ENCODE measurements around the gene CCDC13. TPM values are rescaled to one million over a fixed set of nuclear protein-coding genes. Genes with fewer than 3 reads are reported as not detected.

CCDC13 gene
- total and polyA plus RNA-seq, 7 donors = 0.30 to 1.2 (median 0.64) TPM

GRCh38 chr3:42732196-42732828 is 40.7 kb downstream of the CCDC13 start:
- 39 to 68% (median 57%) methylated on average over 4 of the region's 4 CpGs for WGBS, 3 donors
- Histone ChIP-seq H3K4me3 (no peak overlapping the region), H3K36me3 (ENCODE audit: insufficient read depth in 1 of 2, low read depth in 1 of 2) (no peaks in the 10 kb centered on the region), H3K4me1 (peaks cover 40% of the 10 kb centered on the region), H3K27me3 (ENCODE audit: insufficient read depth in 3 of 3, low read length in 2 of 3) (no peaks in the 10 kb centered on the region), H3K9me3 (no peaks in the 10 kb centered on the region), H3K27ac (peak overlapping the region; percentile 36)
- intact Hi-C loops (cut with DNase I) = no loop called here
- DNase-seq (no peak), ATAC-seq (no peak)
- no peak for TF ChIP-seq CTCF (IDR thresholded peaks at IDR 0.05)

GRCh38 chr3:42731476-42732195 is 41.4 kb downstream of the CCDC13 start:
- TF ChIP-seq CTCF (IDR thresholded peaks at IDR 0.05) = no peak
- intact Hi-C loops (cut with DNase I) = no loop called here
- Histone ChIP-seq H3K4me3 (no peak overlapping the region), H3K36me3 (ENCODE audit: insufficient read depth in 1 of 2, low read depth in 1 of 2) (no peaks in the 10 kb centered on the region), H3K27ac (peak overlapping the region; percentile 73), H3K9me3 (no peaks in the 10 kb centered on the region), H3K27me3 (ENCODE audit: insufficient read depth in 3 of 3, low read length in 2 of 3) (no peaks in the 10 kb centered on the region), H3K4me1 (peaks cover 40% of the 10 kb centered on the region)
- 88 to 93% (median 90%) methylated on average over 6 of the region's 6 CpGs for WGBS, 3 donors
- ATAC-seq = no peak
- no peak for DNase-seq

- Histone ChIP-seq H3K9me3 (no peaks in the 10 kb centered on the region), H3K27me3 (ENCODE audit: insufficient read depth in 3 of 3, low read length in 2 of 3) (no peaks in the 10 kb centered on the region), H3K4me1 (peaks cover 33% of the 10 kb centered on the region), H3K4me3 (no peak overlapping the region), H3K27ac (peak overlapping the region; percentile 73), H3K36me3 (ENCODE audit: insufficient read depth in 1 of 2, low read depth in 1 of 2) (no peaks in the 10 kb centered on the region)
- 94 to 100% (median 95%) methylated on average over 3 of the region's 3 CpGs for WGBS, 3 donors
- TF ChIP-seq CTCF (IDR thresholded peaks at IDR 0.05) = no peak
- DNase-seq = no peak
- peak in 2 of 4 donors; percentile 1 to 4 for ATAC-seq
- intact Hi-C loops (cut with DNase I) = no loop called here
Observed at GRCh38 chr3:42730706-42731420, 42.2 kb downstream of the CCDC13 start.

- H3K4me1 ChIP-seq = peaks cover 33% of the 10 kb centered on the region
- ATAC-seq (peak; percentile 26 to 66 (median 34)), DNase-seq (peak in 1 of 2 donors; percentile 72)
- H3K9me3 ChIP-seq = no peaks in the 10 kb centered on the region
- no peaks in the 10 kb centered on the region for H3K36me3 ChIP-seq (ENCODE audit: insufficient read depth in 1 of 2, low read depth in 1 of 2)
- H3K27me3 ChIP-seq (ENCODE audit: insufficient read depth in 3 of 3, low read length in 2 of 3) = no peaks in the 10 kb centered on the region
- peak overlapping the region; percentile 73 for H3K27ac ChIP-seq
- intact Hi-C loops (cut with DNase I) = no loop called here
- WGBS, 3 donors = 54 to 67% (median 58%) methylated on average over 11 of the region's 11 CpGs
- no peak for TF ChIP-seq CTCF (IDR thresholded peaks at IDR 0.05)
- H3K4me3 ChIP-seq = no peak overlapping the region
Observed at GRCh38 chr3:42730294-42730693, 42.8 kb downstream of the CCDC13 start.

Measured in psoas muscle (tissue), 8 donors.